MM.1S (cell line): ENCODE results near the gene FOXG1.

Experiments used
- EZH2 ChIP-seq: fragments of 300-600 bp; sonication (generic); optimal IDR thresholded peaks from 2 replicates; pipeline ENCODE3; 2017; ENCODE audit warnings: low read depth, mild to moderate bottlenecking, antibody characterized with exemption, low read length, mixed read lengths
- EZH2phosphoT487 ChIP-seq: fragments of 300-600 bp; sonication (generic); IDR thresholded peaks from 2 replicates; pipeline ENCODE4 v1.6.1; 2018; ENCODE audit warnings: antibody characterized with exemption, low read length
- TF ChIP-seq, protein P1 (sequence below): fragments of 300-600 bp; sonication (generic); IDR thresholded peaks from 2 replicates; pipeline ENCODE4 v1.5.1; 2016; ENCODE audit warnings: antibody characterized with exemption, low read length, mixed read lengths

DNA sequence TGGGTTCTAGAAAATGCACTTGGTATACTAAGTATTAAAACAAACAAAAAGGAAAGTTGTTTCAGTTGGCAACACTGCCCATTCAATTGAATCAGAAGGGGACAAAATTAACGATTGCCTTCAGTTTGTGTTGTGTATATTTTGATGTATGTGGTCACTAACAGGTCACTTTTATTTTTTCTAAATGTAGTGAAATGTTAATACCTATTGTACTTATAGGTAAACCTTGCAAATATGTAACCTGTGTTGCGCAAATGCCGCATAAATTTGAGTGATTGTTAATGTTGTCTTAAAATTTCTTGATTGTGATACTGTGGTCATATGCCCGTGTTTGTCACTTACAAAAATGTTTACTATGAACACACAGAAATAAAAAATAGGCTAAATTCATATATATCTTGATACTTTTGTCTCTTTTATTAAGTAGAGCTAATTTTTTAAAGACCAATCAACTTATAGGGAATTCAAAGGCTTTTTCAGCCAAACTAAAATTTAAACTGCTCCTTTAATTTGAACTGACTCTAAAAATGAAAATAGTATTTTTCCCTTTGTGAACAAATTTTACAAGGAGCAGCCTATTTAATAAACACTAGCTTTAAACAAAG is 2.8 kb downstream of the FOXG1 start:
- TF ChIP-seq EZH2 (no peak), EZH2phosphoT487 (no peak)
- TF ChIP-seq, protein P1, sequence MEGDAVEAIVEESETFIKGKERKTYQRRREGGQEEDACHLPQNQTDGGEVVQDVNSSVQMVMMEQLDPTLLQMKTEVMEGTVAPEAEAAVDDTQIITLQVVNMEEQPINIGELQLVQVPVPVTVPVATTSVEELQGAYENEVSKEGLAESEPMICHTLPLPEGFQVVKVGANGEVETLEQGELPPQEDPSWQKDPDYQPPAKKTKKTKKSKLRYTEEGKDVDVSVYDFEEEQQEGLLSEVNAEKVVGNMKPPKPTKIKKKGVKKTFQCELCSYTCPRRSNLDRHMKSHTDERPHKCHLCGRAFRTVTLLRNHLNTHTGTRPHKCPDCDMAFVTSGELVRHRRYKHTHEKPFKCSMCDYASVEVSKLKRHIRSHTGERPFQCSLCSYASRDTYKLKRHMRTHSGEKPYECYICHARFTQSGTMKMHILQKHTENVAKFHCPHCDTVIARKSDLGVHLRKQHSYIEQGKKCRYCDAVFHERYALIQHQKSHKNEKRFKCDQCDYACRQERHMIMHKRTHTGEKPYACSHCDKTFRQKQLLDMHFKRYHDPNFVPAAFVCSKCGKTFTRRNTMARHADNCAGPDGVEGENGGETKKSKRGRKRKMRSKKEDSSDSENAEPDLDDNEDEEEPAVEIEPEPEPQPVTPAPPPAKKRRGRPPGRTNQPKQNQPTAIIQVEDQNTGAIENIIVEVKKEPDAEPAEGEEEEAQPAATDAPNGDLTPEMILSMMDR, result no peak
